Measurements from ENCODE around the gene FAM193B. TPM values are rescaled to one million over a fixed set of nuclear protein-coding genes. Genes with fewer than 3 reads are reported as not detected.
A peak's percentile ranks its signal among the peaks of the same experiment; 100 is the strongest.

FAM193B gene
- polyA plus RNA-seq, 1 of the 3 experiments (the other 2 are of a cell fraction), result 48.1 TPM

DNA sequence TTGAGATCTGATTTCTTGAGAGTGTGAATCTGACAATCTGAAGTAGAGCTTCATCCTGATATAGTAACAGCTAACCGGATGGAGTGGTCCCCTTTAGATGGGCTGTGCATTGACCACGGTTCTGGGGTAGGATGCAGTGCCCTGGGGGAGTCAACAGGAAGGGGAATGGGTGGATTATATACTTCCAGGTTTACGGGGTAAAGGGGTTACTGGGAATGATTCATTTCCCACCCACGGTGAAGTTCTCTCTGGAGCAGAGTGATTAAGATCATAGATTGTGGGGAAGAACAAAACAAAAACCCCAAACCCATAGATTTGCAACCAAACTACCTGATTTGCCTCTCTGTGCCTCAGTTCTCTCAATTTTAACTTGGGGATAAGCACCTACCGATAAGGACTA, 44.1 kb upstream of the FAM193B start:
- H3K4me1 ChIP-seq (ENCODE audit: control insufficient read depth in 1 of 2, insufficient read depth in 2 of 2, low read depth in 1 of 2, low read length in 1 of 2), result peaks cover 4 to 20% of the 10 kb centered on the region in 2 experiments; a peak in 2 of 4 replicates
- POLR2A ChIA-PET, result interaction anchor here (0.6 to 1.0 kb wide), 2 partner anchors 52 to 1236 kb away, joined by 3 read pairs; no protein-coding TSS in a partner anchor
- H3K4me2 ChIP-seq, result 0 out of 2 replicates have a peak overlapping the region, but pooled peaks have one; percentile 88
- H3K4me3 ChIP-seq (ENCODE audit: low read depth in 2 of 2, low read length in 1 of 2), result no peak overlapping the region
- no peak overlapping the region for H3K27ac ChIP-seq (ENCODE audit: low read depth in 2 of 2, low read length in 1 of 2)
- peaks cover 21% of the 10 kb centered on the region for H3F3A ChIP-seq (replicated peaks; ENCODE audit: insufficient read depth)
- peaks cover under 1% of the 10 kb centered on the region; the same call in 1 of the 2 replicates for H4K20me1 ChIP-seq (ENCODE audit: insufficient read depth)
- CTCF ChIA-PET, result interaction anchor here (2.8 kb wide), 1 partner anchor 9 kb away, joined by 11 read pairs; no protein-coding TSS in a partner anchor
- WGBS (ENCODE audit: low lambda C conversion rate), result 18% methylated on average over 5 of the region's 5 CpGs
- TF ChIP-seq GATA2 (CRISPR knock-in tag; IDR thresholded peaks at IDR 0.05), result no peak
- TF ChIP-seq GABPA (IDR thresholded peaks at IDR 0.05; ENCODE audit: low read depth), result peak; percentile 45; the same call in 1 of the 2 replicates
- no peak overlapping the region for H3K9ac ChIP-seq
- H3K9me3 ChIP-seq, result no peaks in the 10 kb centered on the region
- DNase-seq, result no peak
- 0 out of 2 replicates have a peak overlapping the region, but pooled peaks have one; percentile 45 for H2AFZ ChIP-seq (ENCODE audit: low read depth)
- H3K27me3 ChIP-seq (ENCODE audit: insufficient read depth), result no peaks in the 10 kb centered on the region
- no peaks in the 10 kb centered on the region for H3K9me2 ChIP-seq
- H3K36me3 ChIP-seq (replicated peaks in 1 of 2; ENCODE audit: control insufficient read depth in 1 of 2, insufficient read depth in 2 of 2, low read length in 1 of 2), result peaks cover 33 to 37% of the 10 kb centered on the region in 2 experiments
- H3K79me2 ChIP-seq (ENCODE audit: insufficient read depth), result peaks cover 29% of the 10 kb centered on the region

DNA sequence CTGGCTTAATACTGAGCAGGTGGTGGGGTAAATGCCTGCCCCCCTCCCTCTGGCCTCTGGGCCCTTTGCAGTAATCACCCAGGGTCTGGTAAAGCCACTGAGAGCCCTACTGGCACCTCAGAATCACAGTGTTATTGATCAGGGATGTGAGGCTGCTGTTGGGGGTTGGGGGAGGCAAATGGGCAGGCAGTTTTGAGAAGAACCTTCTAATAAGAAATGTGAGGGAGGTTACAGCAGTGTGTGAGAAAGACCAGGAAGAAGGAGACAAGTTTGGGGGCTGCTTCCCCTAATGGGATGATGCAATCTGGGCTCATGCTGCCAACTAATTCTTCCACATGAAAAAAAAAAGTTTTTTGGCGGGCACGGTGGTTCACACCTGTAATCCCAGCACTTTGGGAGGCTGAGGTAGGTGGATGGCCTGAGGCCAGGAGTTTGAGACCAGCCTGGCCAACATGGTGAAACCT, 42.4 kb upstream of the FAM193B start:
- H3K4me3 ChIP-seq (ENCODE audit: low read depth in 2 of 2, low read length in 1 of 2), result no peak overlapping the region
- DNase-seq, result no peak
- ChIA-PET POLR2A (no interaction called here), CTCF (no interaction called here)
- H3K79me2 ChIP-seq (ENCODE audit: insufficient read depth), result peaks cover 39% of the 10 kb centered on the region
- H3K9me2 ChIP-seq, result no peaks in the 10 kb centered on the region
- H4K20me1 ChIP-seq (ENCODE audit: insufficient read depth), result peaks cover 6% of the 10 kb centered on the region; the same call in 1 of the 2 replicates
- TF ChIP-seq IRF3 (IDR thresholded peaks at IDR 0.05; ENCODE audit: low read depth, low read length), result no peak
- no peak for TF ChIP-seq NRF1 (IDR thresholded peaks at IDR 0.05; ENCODE audit: low read depth, low read length)
- TF ChIP-seq, protein P1, sequence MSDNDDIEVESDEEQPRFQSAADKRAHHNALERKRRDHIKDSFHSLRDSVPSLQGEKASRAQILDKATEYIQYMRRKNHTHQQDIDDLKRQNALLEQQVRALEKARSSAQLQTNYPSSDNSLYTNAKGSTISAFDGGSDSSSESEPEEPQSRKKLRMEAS (IDR thresholded peaks at IDR 0.05; ENCODE audit: low read depth), result no peak
- no peak for TF ChIP-seq RCOR1 (IDR thresholded peaks at IDR 0.05; ENCODE audit: low read length)
- WGBS (ENCODE audit: low lambda C conversion rate), result 96% methylated on average over 2 of the region's 2 CpGs
- no peaks in the 10 kb centered on the region for H3K9me3 ChIP-seq
- no peaks in the 10 kb centered on the region for H3K27me3 ChIP-seq (ENCODE audit: insufficient read depth)
- no peak overlapping the region for H3K9ac ChIP-seq
- H3K4me2 ChIP-seq, result no peak overlapping the region
- H3K4me1 ChIP-seq (ENCODE audit: control insufficient read depth in 1 of 2, insufficient read depth in 2 of 2, low read depth in 1 of 2, low read length in 1 of 2), result peaks cover 10 to 23% of the 10 kb centered on the region in 2 experiments; a peak in 2 of 4 replicates
- peaks cover 34 to 41% of the 10 kb centered on the region in 2 experiments for H3K36me3 ChIP-seq (replicated peaks in 1 of 2; ENCODE audit: control insufficient read depth in 1 of 2, insufficient read depth in 2 of 2, low read length in 1 of 2)
- H2AFZ ChIP-seq (ENCODE audit: low read depth), result no peak overlapping the region
- no peak overlapping the region for H3K27ac ChIP-seq (ENCODE audit: low read depth in 2 of 2, low read length in 1 of 2)
- H3F3A ChIP-seq (replicated peaks; ENCODE audit: insufficient read depth), result peaks cover 21% of the 10 kb centered on the region

DNA sequence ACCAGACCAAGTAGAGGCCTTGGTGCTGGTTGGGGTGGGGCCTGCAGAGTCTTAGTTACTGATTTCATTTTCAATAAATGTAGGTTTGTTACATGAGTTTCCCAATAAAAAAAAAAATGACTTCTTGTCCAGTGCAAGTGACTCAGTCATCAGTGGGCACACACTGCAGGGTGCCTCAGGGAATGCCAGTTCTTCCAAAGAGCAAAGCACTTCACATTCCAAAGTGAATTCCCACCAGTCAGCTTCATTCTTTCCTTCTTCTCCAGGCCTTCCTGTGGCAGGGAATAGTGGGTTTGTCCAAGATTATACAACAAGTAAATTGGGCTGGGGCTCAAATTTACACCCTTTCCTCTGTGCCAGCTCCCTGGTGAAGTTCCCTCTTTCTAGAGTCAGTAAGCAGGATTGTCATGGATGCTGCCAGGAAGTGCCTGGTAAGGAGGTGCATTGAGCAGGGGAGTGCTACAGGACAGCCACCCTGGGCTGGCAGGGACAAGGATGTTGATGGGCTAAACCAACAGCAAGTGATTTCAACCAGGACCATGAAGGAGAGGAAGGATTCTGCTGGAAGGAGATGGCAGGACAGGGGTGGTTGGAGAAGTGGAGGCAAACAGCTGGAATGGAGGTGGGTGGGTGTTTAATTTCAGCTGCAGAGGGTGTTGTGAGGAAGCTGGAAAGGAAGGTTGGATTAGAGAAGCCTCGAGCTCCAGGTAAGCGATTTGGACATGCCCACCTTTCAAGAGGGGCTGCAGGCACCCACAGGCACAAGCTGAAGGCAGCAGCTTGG, 41.8 kb upstream of the FAM193B start:
- CTCF ChIA-PET, result no interaction called here
- H3K9me3 ChIP-seq, result no peaks in the 10 kb centered on the region
- H3K36me3 ChIP-seq (replicated peaks in 1 of 2; ENCODE audit: control insufficient read depth in 1 of 2, insufficient read depth in 2 of 2, low read length in 1 of 2), result peaks cover 34 to 41% of the 10 kb centered on the region in 2 experiments
- TF ChIP-seq, protein P2, sequence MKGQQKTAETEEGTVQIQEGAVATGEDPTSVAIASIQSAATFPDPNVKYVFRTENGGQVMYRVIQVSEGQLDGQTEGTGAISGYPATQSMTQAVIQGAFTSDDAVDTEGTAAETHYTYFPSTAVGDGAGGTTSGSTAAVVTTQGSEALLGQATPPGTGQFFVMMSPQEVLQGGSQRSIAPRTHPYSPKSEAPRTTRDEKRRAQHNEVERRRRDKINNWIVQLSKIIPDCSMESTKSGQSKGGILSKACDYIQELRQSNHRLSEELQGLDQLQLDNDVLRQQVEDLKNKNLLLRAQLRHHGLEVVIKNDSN (IDR thresholded peaks at IDR 0.05; ENCODE audit: borderline replicate concordance, low read depth), result no peak
- TF ChIP-seq TCF12 (IDR thresholded peaks at IDR 0.05), result no peak
- no peak for TF ChIP-seq RAD21 (IDR thresholded peaks at IDR 0.05; ENCODE audit: low read length)
- TF ChIP-seq CHD2 (IDR thresholded peaks at IDR 0.05; ENCODE audit: low read length, partially characterized antibody), result no peak
- TF ChIP-seq SIN3A (IDR thresholded peaks at IDR 0.05; ENCODE audit: borderline replicate concordance, low read depth, low read length), result no peak
- TF ChIP-seq NFIC (IDR thresholded peaks at IDR 0.05; ENCODE audit: borderline replicate concordance), result no peak
- TF ChIP-seq YY1 (IDR thresholded peaks at IDR 0.05; ENCODE audit: low read depth), result no peak
- no peak for TF ChIP-seq NRF1 (IDR thresholded peaks at IDR 0.05; ENCODE audit: low read depth, low read length)
- no peak for TF ChIP-seq IRF3 (IDR thresholded peaks at IDR 0.05; ENCODE audit: low read depth, low read length)
- no peak for TF ChIP-seq FOXM1 (IDR thresholded peaks at IDR 0.05; ENCODE audit: low read depth)
- H3K4me1 ChIP-seq (ENCODE audit: control insufficient read depth in 1 of 2, insufficient read depth in 2 of 2, low read depth in 1 of 2, low read length in 1 of 2), result peaks cover 8 to 17% of the 10 kb centered on the region in 2 experiments; a peak in 2 of 4 replicates
- no peak overlapping the region for H2AFZ ChIP-seq (ENCODE audit: low read depth)
- peaks cover 6% of the 10 kb centered on the region; the same call in 1 of the 2 replicates for H4K20me1 ChIP-seq (ENCODE audit: insufficient read depth)
- no peak overlapping the region for H3K9ac ChIP-seq
- WGBS (ENCODE audit: low lambda C conversion rate), result 100% methylated on average over 2 of the region's 2 CpGs
- peaks cover 33% of the 10 kb centered on the region for H3K79me2 ChIP-seq (ENCODE audit: insufficient read depth)
- H3F3A ChIP-seq (replicated peaks; ENCODE audit: insufficient read depth), result peaks cover 21% of the 10 kb centered on the region
- no peak for DNase-seq
- POLR2A ChIA-PET, result no interaction called here
- H3K27me3 ChIP-seq (ENCODE audit: insufficient read depth), result no peaks in the 10 kb centered on the region
- H3K4me3 ChIP-seq (ENCODE audit: low read depth in 2 of 2, low read length in 1 of 2), result no peak overlapping the region
- no peak overlapping the region for H3K27ac ChIP-seq (ENCODE audit: low read depth in 2 of 2, low read length in 1 of 2)
- no peaks in the 10 kb centered on the region for H3K9me2 ChIP-seq
- no peak overlapping the region for H3K4me2 ChIP-seq
